HG03045 (cell line): ENCODE results near the gene ITFG2.

Source experiments
- ATAC-seq: cut with Tn5 transposase; IDR thresholded peaks from one replicate; pipeline ENCODE4 v1.9.1; 2021; ENCODE audit warnings: mild to moderate bottlenecking, moderate library complexity; ENCODE audit not compliant: unreplicated experiment

Gene ITFG2

DNA sequence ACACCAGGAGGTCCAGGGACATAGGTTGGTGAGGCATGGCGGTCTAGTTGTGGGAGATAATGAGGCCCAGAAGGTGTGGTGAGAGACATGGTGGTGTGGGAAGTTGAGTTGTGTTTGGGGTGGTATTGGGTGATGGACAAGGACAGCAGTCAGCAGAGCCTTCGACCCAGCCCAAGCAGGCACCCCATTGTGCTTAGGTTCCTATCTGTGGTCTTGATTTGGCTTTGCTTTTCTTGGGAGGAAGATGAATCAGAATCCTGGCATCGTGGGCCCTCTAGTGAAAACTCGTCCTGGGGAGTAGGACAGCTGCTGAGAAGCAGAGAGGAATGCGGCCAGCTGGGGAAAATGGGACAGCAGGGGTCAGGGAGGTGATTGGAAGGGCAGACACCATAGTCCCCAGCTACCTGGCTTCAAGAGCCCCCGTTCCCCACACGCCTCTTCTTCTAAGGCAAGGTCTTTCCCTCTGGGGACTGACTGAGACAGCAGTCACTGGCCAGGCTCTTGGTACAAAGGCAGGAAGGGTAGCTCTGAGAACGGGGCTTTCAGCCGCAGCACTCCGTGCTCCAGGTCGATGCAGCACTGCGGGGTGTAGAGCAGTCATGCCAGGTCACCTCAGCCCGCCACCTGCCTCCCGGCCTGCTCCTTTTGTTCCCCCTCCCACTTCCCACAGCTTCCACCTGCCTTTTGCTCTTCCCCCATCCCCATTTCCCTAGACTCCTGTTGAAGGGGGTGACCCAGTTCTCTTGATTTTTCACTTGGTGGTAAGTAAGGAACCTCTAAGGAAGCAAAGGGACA, 14.4 kb downstream of the ITFG2 start:
- ATAC-seq: no peak

DNA sequence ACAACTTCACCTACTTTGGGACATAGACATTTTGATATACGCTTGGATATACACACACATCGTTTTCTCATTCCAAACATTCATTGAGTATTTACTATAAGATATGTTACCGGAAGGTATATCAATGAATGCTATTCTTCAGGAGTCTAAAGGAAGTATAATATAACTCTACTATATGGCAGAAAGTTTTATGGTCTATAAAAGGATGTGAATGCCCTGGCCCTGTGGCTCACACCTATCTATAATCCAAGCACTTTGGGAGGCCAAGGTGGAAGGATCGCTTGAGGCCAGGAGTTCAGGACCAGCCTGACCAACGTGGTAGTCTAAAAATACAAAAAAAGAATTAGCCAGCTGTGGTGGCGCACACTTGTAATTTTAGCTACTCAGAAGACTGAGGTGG, 16.8 kb downstream of the ITFG2 start:
- no peak for ATAC-seq

DNA sequence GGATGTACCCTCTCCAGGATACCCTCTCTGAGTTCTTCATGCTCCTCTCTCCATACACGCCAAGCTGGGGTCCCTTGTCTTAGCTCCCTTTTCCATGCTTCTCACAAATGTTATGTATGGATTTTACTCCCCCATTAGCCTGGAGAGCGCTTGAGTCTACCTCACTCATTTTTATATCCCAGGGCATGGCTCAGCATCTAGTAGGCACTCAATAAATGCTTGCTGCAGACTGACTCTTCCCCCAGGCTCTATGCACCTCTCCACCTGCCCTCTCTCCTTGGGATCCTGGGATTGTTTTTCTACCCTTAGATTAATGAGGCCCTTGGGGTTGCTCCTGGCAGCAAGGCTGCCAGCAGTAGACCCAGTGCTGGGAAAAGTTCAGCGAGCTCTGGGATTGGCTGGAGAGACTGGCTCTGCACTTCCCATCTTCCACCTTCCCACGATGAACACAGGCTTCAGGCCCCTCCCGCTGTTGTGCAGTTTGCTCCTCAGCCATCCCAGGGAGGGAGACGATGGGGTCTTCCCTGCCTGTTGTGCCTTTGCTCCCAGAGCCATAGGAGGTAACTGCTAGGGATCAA, 20.2 kb downstream of the ITFG2 start:
- no peak for ATAC-seq

DNA sequence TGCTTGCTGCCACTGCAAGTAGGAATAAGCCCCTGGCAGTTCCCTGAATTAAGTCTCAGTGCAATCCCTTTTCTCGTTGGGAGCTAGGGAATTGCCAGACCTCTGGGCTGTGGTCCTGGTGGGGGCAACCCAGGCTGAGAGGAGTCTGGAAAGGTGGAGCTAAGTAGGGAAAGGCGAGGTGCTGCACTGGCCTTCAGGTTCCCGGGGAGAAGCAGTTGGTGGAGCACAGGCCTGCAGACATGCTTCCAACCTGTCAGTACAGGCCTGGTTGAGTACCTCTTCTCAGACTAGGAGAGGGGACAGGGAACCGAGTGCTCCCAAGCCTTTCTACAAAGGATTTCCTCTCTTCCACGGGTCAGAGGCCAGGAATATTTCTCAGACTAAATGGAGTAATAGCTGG, 20.9 kb downstream of the ITFG2 start:
- ATAC-seq: no peak

DNA sequence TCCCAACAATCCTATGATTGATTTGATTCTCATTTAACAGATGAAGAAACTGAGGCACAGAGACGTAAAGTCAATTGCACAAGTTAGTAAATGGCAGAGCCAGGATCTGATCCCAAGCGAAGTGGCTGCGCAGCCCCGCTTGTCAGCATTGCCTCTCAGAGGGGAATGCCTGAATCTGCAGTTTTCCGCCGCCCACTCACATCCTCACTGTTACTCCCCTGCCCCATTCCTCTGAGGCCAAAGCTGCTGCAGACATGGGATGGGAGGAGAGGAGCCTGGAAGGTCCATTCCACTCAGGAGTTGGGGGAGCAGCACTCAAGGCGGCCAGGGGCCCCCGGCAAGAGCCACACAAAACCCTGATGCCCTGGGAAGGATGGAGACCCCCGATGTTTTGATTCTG, 21.3 kb downstream of the ITFG2 start:
- no peak for ATAC-seq

DNA sequence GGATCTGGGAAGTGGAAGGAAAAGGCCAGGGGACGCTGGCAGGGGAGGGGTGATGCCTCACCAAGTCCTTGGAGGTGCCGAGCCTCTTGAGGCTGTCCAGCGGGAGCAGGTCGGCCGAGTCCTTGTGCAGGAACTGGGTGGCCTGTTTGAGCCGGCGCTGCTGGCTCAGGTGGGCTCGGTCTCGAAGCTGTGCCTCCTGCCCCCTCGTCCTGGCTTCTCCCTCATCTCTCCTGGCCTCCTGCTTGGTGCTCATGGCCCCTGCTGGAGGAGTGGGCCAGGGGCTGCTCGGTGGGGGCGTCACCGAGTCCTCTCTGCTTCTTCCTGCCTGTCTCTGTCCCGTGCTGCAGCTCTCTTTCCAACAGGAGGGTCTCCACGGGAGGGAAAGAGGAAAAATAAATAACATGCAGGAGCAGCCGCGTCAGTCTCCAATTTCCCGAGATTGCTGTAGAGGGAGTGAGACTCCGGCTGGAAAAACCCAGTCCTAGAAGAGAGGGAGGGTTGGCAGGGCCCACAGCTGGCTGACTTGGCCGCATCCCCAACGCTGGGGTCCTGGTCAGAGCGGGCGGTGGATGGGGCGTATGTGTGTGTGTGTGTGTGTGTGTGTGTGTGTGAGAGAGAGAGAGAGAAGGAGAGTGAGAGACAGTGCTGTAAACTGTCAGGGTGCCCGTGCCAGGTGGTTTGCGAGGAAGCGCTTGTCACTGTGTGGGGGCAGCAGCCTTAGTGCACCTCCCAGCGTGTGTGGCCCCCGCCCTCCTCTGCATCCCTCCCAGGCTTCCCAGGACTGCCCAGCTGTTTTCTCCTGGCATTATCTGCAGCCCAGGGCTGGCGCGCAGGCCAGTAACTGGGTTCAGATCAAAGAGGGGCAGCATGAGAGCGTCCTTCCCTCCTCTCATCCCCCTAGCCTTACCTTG, 22.4 kb downstream of the ITFG2 start, which contains the start of gene NRIP2:
Gene NRIP2, minus strand, starts transcription at position 455 of the 911 bp plus-strand sequence. Its CDS starts 52 bp downstream, at position 403.
- no peak for ATAC-seq

DNA sequence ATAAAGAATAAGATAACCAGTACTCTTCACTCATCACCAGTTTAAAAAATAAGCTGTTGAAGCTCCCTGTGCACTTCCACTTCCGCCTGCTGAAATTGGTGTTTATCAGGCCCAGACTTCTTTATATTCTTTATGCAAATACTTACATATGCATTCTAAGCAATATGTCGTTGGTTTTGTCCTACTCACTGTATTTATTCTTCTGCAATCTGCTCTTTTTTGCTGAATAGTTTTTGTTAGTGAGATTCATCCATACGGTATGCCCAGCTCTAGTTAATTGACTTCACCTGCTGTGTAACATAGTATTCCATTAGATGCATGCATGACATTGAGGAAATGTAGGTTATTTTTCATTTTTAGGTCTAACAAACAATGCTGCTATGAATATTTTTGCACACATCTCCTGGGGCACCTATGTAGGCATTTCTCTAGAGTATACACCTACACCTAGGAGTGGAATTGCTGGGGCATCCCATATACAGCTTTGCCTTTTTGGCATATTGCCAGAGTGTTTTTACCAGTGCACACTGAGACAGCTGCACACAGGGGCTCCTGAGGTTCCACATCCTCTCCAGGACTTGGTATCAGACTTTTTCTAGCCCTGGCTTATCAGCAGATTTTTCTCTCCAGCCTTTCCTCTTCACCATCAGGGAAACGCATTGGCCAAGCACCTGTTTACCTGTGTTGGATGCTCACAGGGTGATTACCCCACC, 23.4 kb downstream of the ITFG2 start:
- no peak for ATAC-seq

DNA sequence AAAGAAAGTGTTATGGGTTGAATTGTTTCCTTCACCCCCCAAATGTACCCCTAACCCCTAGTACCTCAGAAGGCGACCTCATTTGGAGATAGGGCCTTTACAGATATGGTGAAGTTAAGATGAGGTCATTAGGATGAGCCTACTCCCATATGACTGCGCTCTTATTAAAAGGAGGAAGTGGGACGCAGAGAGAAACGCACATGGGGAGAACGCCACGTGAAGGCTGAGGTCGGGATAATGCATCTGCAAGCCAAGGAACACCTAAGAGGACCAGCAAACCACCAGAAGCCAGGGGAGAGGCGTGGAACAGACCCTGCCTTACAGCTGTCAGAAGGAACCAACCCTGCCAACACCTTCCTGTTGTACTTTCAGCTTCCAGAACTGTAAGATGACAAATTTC, 24.1 kb downstream of the ITFG2 start:
- no peak for ATAC-seq

DNA sequence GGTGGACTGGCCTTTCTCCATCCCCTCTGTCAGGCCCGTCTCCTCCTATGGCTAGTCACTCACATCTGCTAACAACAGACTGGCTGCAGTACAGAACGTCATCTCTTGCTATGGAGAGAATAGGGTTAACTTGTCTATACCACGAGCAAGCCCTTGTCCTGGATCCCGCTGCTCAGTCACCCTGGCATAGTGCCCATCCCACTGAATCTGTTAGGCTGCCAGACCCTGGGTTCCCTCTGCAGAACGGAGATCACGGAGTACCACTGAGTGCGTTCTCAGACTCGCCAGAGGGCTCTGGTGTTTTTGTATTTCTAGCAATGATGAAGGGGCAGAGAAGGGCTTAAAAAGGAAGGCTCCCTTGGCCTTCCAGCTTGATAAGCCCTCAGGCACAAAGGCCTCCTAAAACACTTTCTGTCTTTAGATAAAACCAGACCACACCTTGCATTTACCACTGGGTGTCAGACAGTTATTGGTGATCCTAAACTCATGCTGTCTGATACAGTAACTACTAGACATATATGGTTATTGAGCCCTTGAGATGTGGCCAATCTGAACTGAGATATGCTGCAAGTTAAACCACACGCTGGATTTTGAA, 28.7 kb downstream of the ITFG2 start:
- ATAC-seq: no peak

DNA sequence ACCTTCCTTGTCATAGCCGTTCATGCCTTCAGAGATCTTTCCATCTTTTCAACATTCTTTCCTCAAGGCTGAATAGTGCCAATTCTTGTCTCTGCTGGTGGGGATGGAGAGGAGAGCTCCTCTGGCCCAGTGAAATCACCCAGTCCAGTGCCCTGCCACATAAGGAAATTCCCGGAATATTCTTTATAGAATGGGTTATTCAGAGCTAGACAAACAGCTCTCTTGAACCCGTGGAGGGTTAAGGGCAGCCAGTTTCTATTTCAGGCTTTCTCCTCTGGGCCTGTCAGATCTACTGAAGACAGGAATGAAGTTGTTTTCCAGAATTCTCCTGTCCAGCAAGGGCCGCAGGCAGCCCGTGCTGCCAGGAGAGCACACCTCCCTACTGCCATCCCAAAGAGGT, 30.5 kb downstream of the ITFG2 start:
- no peak for ATAC-seq

DNA sequence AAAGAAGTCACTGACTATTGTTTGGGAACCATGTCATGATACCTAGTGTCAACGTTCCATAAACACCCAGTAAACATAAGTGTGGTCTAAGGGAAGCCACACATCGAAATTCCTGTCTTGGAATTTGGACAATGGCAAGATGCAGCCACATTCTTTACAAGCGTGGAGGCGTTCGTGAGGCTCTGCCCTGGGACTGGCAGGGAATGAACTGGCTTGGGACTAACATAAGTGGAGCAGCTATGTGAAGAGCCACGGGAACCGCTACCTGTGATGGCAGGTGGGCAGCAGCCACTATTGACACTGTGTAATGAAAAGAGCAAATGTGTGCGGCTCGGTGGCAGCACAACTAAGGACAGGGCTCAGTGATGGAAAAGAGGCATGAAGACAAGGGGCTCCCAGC, 32.3 kb downstream of the ITFG2 start:
- no peak for ATAC-seq

DNA sequence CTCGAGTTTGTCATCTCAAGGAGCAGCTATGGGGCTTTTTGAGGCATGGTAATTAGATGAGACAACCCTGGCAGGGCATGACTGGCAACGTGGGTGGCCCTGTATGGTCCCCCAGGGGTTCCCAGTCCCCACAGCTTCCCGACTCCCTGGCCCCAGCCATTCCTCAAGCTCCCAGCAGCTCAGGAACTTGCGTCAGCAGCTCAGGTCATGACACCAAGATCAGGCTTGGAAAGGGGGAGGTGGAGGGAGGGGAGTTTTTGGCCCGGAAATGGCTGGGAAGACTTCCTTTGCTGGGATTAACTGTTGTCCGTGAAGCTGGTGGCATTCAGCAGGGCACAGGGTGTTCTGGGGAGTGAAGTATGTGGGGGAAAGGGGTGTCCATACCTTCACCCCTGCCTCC, 32.8 kb downstream of the ITFG2 start:
- no peak for ATAC-seq

DNA sequence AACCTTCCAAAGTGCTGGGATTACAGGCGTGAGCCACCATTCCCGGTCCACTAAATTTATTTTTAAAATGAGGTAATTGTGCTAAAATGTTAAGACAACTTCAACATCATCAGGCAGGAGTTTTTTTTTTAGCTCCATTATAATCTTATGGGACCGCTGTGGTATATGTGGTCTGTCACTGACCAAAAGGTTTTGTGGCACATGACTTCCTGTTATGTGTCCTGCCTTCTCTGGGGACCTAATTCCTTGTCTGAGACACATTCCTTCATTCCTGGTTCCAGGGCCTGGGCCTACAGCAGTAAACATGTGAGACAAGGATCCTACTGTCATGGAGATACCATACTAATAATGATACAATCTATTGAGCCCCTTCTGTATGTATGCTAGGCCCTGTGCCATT, 39.5 kb downstream of the ITFG2 start:
- ATAC-seq: no peak

DNA sequence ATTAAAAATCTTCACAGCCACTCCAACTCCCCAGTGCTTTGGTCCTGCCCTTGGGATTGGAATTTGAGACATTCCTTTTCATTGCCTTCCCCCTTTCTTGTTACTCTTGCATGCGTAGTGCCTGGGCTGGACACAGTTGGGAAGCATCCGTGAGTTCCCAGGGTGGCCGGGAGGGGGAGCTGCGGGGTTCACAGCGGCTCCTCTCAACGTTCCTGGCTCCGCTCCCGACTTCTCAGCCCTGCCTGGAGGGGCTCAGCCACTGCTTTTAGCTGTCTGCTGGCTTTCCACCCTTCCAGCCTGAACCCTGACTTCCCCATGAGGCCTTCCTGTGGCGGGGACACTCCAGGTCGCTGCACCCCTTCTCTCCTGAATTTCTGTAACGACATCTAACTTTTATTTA, 41.2 kb downstream of the ITFG2 start:
- no peak for ATAC-seq

DNA sequence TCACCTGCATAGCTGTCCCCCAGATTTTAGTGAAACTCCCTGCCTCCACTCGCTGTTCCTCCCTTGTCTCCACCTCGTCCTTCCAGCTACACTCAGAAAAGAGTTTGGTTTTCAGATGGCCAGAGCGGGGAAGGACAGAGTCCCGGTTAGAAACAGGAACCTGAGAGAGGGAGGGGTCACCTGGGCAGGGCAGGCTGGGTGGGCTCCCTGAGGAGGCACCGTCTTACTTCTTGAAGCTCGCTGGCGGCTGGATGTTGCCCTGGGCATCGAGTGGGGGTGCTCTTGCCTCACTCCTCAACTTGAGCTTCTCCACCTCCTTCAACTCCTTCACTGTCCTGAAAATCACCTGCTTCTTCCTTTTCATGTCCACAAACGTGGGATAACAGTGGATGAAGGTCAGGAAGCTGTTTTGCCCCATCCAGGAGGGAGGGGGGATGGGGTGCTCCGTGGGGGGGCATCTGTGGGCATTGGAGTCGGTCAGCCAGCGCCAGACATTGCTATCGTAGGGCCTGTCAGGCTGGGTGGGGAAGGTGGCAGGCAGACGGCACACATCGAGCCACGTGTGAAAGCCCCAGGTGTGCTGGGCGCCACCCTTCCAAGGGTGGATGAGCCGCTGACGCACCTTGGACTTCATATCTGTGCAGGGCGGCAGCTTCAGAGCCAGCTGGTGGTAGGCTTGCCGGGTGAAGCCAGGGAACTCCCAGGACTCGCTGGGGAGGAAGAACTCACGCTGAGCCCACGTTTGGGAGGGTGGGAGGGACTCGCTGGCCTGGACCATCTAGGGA, 42.4 kb downstream of the ITFG2 start:
- no peak for ATAC-seq

DNA sequence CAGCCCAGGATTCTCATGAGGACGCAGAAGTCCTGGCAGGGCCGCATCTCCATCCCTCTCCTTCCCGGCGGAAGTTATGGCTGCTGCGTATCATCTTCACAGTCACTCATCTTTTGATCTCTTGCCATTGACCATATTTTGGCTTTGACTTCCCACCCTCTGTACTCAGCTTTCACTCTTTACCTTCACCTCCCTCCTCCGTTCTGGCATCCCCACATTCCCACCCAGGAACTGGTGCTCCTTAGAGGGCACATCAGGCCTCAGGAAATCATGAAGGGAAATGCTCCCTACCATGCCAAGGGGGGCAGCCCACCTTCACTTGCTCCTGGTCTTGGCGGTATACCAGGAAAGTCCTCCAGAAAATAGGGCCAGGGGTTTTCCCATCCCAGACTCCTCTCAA, 43.1 kb downstream of the ITFG2 start:
- ATAC-seq: no peak

DNA sequence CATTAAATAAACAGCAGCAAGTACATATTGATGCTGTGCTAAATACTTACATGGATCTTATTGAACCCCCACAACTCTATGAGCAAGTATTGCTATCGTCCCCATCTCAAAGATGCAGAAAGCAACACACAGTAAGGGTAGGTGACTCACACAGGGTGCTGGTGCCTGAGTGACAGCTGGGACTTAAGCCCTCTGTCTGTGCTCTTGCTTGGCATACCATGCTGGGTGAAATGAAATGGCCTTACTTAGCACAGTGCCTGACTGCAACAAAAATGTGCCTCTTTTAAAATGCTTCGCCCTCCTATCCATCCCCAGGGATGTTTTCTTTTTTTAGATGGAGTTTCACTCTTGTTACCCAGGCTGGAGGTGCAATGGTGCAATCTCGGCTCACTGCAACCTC, 43.6 kb downstream of the ITFG2 start:
- no peak for ATAC-seq

DNA sequence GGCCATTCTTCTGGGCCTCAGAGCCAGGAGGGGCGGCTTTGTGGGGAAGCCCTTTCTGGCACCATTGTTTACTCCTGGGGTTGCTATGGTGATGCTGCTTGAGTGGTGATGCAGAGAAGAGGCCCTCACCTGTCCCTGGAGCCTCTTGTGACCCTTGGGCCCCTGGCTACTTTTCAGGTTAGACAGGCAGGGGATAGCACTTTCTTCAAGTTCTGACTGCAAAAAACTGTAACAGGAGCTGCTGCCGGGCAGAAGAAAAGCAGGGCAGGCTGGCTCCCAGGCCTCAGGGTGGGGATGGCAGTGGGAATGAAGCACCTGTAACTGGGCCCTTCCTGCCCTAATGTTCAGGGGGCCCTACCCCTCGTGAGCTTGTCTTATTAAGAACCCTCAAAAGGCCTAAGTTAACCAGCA, 44.6 kb downstream of the ITFG2 start, which contains the start of gene TEX52:
Gene TEX52, minus strand, starts transcription at position 19 of the 411 bp plus-strand sequence. Its CDS starts 13 bp downstream, at position 6.
- ATAC-seq: no peak

DNA sequence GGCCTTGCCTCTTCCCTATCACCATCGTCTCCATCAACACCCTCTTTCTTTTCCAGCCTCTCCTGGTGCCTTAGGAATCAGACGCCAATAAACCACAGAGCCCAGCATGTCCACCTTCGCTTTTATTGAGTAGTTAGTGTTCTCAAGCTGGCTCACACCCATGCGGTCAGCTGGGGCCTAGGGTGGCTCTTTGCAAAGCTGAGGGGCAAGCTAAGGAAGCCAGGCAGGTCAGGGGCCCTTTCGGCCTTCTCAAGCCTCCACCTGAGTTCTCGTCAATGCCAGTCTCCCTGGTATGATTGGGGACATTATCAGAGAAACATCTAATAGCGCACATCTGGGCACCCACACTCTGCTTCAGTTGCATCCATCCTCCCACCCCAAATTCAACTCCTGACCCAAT, 45.1 kb downstream of the ITFG2 start:
- no peak for ATAC-seq

DNA sequence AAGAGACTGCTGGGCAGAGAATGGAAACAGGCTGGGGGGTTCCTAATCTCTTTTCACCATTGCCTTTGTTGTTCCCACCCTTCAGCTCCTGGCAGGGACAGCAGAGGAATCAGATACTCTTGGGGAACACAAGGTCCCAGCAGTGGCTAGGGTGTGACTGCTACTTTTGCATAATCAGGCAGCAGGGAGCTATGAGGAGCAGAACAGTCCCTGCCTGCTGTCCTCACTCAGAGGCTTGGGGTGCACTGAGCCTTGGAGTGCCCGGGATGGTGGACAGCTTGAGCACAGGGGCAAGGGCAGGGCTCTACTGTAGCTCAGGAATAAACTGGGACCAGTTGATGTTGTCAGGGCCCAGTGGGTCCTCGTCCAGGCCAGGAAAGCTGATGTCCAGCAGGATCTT, 45.9 kb downstream of the ITFG2 start:
- no peak for ATAC-seq
